ENCODE results near the gene WRAP73.

DNA sequence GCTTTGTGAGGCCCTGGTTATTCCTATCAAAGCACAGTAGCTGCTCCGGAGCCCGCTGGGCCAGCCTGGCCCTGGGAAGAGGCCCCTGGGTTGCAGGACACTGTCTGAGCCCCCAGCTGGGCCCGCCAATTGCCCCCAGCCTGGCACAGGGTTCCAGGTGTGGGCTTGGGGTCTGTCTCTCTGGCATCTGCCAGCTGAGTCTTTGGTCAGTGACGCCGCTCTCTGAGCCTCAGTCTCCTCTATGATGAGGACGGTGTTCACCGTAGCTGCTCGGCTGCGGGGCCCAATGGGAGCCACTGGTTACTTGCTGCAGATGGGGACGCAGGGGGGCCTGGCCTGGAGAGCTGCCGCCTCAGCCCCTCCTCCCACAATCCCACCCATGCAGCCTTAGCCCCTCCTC lies 43.4 kb upstream of the WRAP73 start:
- TF ChIP-seq, protein P1, sequence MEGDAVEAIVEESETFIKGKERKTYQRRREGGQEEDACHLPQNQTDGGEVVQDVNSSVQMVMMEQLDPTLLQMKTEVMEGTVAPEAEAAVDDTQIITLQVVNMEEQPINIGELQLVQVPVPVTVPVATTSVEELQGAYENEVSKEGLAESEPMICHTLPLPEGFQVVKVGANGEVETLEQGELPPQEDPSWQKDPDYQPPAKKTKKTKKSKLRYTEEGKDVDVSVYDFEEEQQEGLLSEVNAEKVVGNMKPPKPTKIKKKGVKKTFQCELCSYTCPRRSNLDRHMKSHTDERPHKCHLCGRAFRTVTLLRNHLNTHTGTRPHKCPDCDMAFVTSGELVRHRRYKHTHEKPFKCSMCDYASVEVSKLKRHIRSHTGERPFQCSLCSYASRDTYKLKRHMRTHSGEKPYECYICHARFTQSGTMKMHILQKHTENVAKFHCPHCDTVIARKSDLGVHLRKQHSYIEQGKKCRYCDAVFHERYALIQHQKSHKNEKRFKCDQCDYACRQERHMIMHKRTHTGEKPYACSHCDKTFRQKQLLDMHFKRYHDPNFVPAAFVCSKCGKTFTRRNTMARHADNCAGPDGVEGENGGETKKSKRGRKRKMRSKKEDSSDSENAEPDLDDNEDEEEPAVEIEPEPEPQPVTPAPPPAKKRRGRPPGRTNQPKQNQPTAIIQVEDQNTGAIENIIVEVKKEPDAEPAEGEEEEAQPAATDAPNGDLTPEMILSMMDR (IDR thresholded peaks at IDR 0.05; ENCODE audit: poor library complexity), result no peak
- TF ChIP-seq EZH2 (IDR thresholded peaks at IDR 0.05; ENCODE audit: borderline replicate concordance) (no peak), EZH2phosphoT487 (IDR thresholded peaks at IDR 0.05; ENCODE audit: low read depth, severe bottlenecking, unreplicated experiment) (no peak)
